ENCODE measurements around the gene HMX3. TPM values are rescaled to one million over a fixed set of nuclear protein-coding genes. Genes with fewer than 3 reads are reported as not detected.

The HMX3 gene
- total RNA-seq, 1 experiment from 2014 or later = not detected

DNA sequence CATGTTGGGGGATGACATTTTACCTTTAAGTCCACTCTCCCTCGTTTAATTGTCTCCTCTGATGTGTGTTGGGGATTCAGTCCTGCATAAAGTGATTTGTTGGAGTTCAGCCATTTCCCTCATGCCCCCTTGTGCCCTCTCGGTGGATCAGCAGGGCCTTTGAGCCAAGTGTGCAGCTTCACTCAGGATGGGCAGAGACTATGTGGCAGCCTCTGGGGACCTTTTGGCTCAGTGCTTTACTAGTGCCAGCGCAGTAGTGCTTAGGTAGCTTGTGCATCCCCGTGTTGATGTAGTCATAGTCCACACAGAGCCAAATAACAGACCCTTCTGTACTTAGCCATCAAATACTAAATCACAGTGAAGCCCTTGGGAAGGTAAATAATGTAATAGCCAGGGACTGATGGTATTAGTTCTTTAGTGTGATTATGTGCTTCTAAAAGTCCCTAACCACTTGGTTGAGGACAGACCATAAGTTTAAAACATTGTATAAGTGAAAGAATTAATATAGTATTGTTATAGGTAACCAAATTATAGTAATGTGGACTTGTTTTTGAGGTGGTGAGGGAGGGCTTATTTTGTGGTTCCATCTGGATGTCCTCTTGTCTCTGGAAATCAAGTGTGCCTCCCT, 29.8 kb downstream of the HMX3 start:
- H3K4ac ChIP-seq (ENCODE audit: low read depth, low read length) = no peak overlapping the region
- no peak overlapping the region for H3K4me3 Mint-ChIP-seq

More for the DNA sequence above, 29.8 kb downstream of the HMX3 start:
- H3K4me1 ChIP-seq (ENCODE audit: insufficient read depth, low read length) = no peaks in the 10 kb centered on the region
- peaks cover 7% of the 10 kb centered on the region for H3K79me1 ChIP-seq (ENCODE audit: insufficient read depth, low read depth, low read length, poor library complexity, severe bottlenecking)
- H4K5ac ChIP-seq (ENCODE audit: insufficient read length, low read depth, low read length) = no peak overlapping the region
- H3K79me2 ChIP-seq (ENCODE audit: insufficient read depth, low read length) = peaks cover 3% of the 10 kb centered on the region; the same call in 1 of the 2 replicates
- peaks cover 45 to 74% (median 73%) of the 10 kb centered on the region in 3 experiments for H3K36me3 Mint-ChIP-seq (ENCODE audit: insufficient read depth in 1 of 3, low read depth in 3 of 3)
- no peak for DNase-seq
- no peaks in the 10 kb centered on the region for H4K20me1 ChIP-seq (ENCODE audit: control insufficient read depth, insufficient read depth, insufficient read length)
- H3K9me3 ChIP-seq (ENCODE audit: control insufficient read depth, low read depth, low read length) = no peaks in the 10 kb centered on the region
- H3K18ac ChIP-seq (ENCODE audit: insufficient read length, low read depth, low read length) = no peak overlapping the region
- H2BK120ac ChIP-seq (ENCODE audit: low read depth, low read length, poor library complexity, severe bottlenecking) = no peak overlapping the region
- H2BK12ac ChIP-seq (ENCODE audit: insufficient read length, low read depth, low read length) = no peak overlapping the region
- no peak overlapping the region for H4K8ac ChIP-seq (replicated peaks; ENCODE audit: insufficient read length, low read depth, low read length)
- H3K4me2 ChIP-seq (ENCODE audit: insufficient read depth, insufficient read length, low read length) = no peak overlapping the region
- H4K91ac ChIP-seq (ENCODE audit: insufficient read length, low read depth, low read length) = no peak overlapping the region
- H3K4me1 Mint-ChIP-seq = no peaks in the 10 kb centered on the region
- H3K23me2 ChIP-seq (ENCODE audit: insufficient read length, low read depth, low read length, poor library complexity, severe bottlenecking) = no peaks in the 10 kb centered on the region
- H3K27me3 ChIP-seq (ENCODE audit: insufficient read depth, low read length) = no peaks in the 10 kb centered on the region
- no peak overlapping the region for H2BK5ac ChIP-seq (ENCODE audit: insufficient read length, low read length)
- no peaks in the 10 kb centered on the region for H3K27me3 Mint-ChIP-seq (ENCODE audit: low read depth)
- no peak overlapping the region for H3K14ac ChIP-seq (ENCODE audit: insufficient read depth, low read length)
- H3K23ac ChIP-seq (ENCODE audit: insufficient read length, low read depth, low read length) = no peak overlapping the region
- H3K27ac ChIP-seq (ENCODE audit: insufficient read length, low read depth, low read length) = no peak overlapping the region
- no peak overlapping the region for H3K9ac ChIP-seq (ENCODE audit: extremely low read depth, insufficient read length, low read length)
- H3T11ph ChIP-seq (ENCODE audit: low read length) = no peak overlapping the region
- H3K9me3 Mint-ChIP-seq = no peaks in the 10 kb centered on the region
- peak overlapping the region in 1 of 3 experiments; percentile 4; a peak in 1 of 7 replicates for H3K27ac Mint-ChIP-seq
- WGBS (ENCODE audit: extremely low coverage, insufficient read length, low lambda C conversion rate) = no CpG with 5 or more reads among the region's 4 CpGs
- no peak overlapping the region for H3K56ac ChIP-seq (ENCODE audit: insufficient read length, low read depth, low read length)
- no peak overlapping the region for H2BK15ac ChIP-seq (ENCODE audit: low read depth, low read length)
- H2AK5ac ChIP-seq (ENCODE audit: insufficient read length, low read length) = no peak overlapping the region
- no peak overlapping the region for H2BK20ac ChIP-seq (ENCODE audit: low read depth, low read length, poor library complexity, severe bottlenecking)
- no peak overlapping the region for H2AFZ ChIP-seq (ENCODE audit: low read length)
- peak; percentile 40; the same call in 2 of the 3 replicates for TF ChIP-seq CTCF (conservative IDR thresholded peaks at IDR 0.05)
